ENCODE measurements around the gene ACTR8. TPM values are rescaled to one million over a fixed set of nuclear protein-coding genes. Genes with fewer than 3 reads are reported as not detected.

Gene ACTR8
- polyA plus RNA-seq, 1 donor from 2014 or later, result 21.0 TPM

DNA sequence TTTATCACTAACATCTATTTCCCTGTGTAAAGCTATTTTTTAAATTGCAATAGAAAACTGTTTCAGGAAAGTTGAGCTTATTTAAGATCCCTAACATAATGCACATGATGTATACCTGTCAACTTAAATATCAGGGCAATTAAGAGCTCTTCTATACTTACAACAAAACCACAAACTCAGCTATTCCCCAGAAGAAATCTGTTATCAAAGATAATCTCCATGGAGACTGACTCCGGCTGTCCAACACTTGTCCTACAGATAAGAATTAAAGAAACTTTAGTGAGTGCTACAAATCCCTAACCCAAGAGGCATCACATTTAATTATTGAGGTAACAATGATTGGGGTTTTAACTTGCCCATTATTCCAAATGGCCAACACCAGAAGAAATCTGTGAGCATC, 6.3 kb upstream of the ACTR8 start:
- peaks cover 25 to 32% (median 30%) of the 10 kb centered on the region in 3 donors for H3K4me1 Mint-ChIP-seq
- peaks cover 3% of the 10 kb centered on the region for H3K27me3 Mint-ChIP-seq
- peaks cover 13% of the 10 kb centered on the region for H3K36me3 Mint-ChIP-seq
- H3K9me3 Mint-ChIP-seq, result peaks cover under 1 to 4% (median 1%) of the 10 kb centered on the region in 3 donors
- H3K4me3 Mint-ChIP-seq, result peak overlapping the region in 1 of 4 donors; percentile 55
- peak overlapping the region in 2 of 3 donors; percentile 29 to 57 for H3K27ac Mint-ChIP-seq

DNA sequence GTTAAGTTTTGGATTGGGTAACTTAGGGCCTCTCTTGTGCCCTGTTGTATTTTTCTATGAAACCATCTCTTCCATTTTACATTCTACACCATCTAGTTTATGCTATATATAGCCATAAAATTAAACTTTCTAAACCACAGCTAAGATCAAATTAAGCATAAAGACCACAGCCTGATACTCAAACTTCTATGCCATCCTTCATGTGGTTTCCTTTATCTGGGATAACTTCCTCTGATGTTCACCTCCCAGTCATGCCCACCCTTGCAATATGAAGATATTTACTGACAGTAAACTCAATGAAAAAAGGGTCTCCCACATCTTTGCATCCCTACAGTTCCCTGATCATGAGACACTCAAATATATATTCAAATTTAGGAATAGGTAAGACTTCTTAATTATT, 5.5 kb upstream of the ACTR8 start:
- peak overlapping the region in 1 of 4 donors; percentile 20 for H3K4me3 Mint-ChIP-seq
- peaks cover 26 to 35% (median 35%) of the 10 kb centered on the region in 3 donors for H3K4me1 Mint-ChIP-seq
- no peaks in the 10 kb centered on the region for H3K9me3 Mint-ChIP-seq
- no peak overlapping the region for H3K27ac Mint-ChIP-seq
- H3K27me3 Mint-ChIP-seq, result peaks cover 3% of the 10 kb centered on the region
- H3K36me3 Mint-ChIP-seq, result peaks cover 13% of the 10 kb centered on the region

DNA sequence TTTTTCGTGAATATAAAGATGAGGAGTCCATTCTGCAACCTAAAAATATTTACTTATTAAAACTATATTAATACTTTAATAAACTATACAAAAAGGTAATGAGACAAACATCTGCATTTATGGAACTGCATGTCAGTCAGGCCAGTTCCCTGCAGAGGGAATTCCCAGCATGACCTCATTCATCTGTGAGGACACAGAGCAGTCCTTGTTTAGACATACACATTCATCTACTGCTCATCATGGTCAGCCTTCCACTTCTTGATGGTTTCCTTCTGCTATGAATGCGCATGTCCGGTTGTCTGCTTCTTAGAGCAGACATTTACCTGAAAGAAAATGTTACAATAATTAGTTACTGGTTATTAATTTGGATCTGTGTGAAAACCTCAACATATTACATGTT, 3.3 kb upstream of the ACTR8 start:
- H3K27ac Mint-ChIP-seq, result peak overlapping the region in 1 of 3 donors; percentile 16
- H3K4me3 Mint-ChIP-seq, result peak overlapping the region in 1 of 4 donors; percentile 31
- peaks cover 15% of the 10 kb centered on the region for H3K36me3 Mint-ChIP-seq
- H3K9me3 Mint-ChIP-seq, result no peaks in the 10 kb centered on the region
- peaks cover 27 to 35% (median 30%) of the 10 kb centered on the region in 3 donors for H3K4me1 Mint-ChIP-seq
- no peaks in the 10 kb centered on the region for H3K27me3 Mint-ChIP-seq

DNA sequence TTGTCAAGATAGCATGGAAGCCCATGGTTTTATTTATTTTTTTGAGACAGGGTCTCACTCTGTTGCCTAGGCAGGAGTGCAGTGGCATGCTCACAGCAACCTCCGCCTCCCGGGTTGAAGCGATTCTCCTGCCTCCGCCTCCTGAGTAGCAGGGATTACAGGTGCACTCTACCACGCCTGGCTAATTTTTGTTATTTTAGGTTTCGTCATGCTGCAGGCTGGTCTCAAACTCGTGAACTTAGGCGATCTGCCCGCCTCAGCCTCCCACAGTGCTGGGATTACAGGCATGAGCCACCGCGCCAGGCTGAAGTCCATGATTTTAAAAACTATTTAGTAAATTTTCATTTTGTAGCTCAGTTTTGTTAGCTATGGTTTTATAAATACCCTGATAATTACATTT, 2.7 kb upstream of the ACTR8 start:
- no peaks in the 10 kb centered on the region for H3K9me3 Mint-ChIP-seq
- H3K4me3 Mint-ChIP-seq, result no peak overlapping the region
- H3K4me1 Mint-ChIP-seq, result peaks cover 26 to 36% (median 27%) of the 10 kb centered on the region in 3 donors
- peaks cover 16% of the 10 kb centered on the region for H3K36me3 Mint-ChIP-seq
- no peaks in the 10 kb centered on the region for H3K27me3 Mint-ChIP-seq
- H3K27ac Mint-ChIP-seq, result no peak overlapping the region

GRCh38 chr3:53883008-53883407, 1.1 kb upstream of the ACTR8 start:
- Mint-ChIP-seq H3K36me3 (peaks cover 15% of the 10 kb centered on the region), H3K4me1 (peaks cover 19 to 27% (median 22%) of the 10 kb centered on the region in 3 donors), H3K27ac (peak overlapping the region in 2 of 3 donors; percentile 48 to 93), H3K4me3 (peak overlapping the region; percentile 22 to 97 (median 78)), H3K9me3 (no peaks in the 10 kb centered on the region), H3K27me3 (no peaks in the 10 kb centered on the region)

DNA sequence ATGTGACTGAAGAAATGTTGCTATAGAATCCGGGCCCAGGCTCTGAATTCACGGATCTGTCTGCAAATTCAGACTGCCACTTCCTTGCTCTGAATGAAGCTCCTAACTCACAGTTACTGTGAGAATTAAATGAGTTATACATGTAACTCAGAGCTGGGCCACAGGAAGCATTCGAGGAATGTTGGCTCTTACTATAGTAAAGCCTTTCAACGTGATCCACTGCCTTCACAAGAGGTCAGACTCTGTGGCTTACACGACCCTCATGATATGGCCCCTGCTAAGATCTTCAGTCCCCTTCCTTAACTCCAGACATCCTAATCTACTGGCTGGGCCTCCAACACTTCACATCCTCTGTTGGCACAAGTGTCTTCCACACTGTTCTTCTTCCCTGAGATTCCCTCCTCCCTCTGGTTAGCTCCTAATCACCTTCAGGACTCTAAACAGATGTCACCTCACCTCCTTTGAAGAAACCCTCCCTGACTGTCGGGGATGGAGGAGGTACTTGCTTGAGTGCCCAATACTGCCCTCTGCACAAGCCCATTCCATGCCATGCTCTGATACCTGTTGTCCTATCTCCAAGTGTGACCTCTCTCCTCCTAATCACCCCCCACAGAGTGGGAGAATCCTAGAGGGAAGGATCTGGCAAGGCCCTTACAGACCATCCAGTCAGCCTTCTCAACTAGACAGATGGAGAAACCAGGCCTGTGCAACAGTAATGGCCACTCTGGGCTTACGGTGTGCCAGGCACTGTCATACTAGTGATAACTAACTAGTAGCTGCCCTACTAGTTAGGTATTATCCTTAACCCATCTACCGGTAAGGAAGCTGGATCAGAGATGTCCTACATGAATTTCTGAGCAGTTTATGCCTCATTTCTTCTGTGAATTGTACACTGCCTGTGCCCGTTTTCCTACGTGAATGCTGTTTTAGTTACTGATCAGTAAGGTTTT, 1.3 kb downstream of the ACTR8 start:
- Mint-ChIP-seq H3K36me3 (peaks cover 16% of the 10 kb centered on the region), H3K4me3 (peak overlapping the region; percentile 93 to 100 (median 98)), H3K9me3 (no peaks in the 10 kb centered on the region), H3K27me3 (no peaks in the 10 kb centered on the region), H3K4me1 (peaks cover 19 to 23% (median 22%) of the 10 kb centered on the region in 3 donors), H3K27ac (peak overlapping the region; percentile 48 to 93 (median 73))

- Mint-ChIP-seq H3K4me1 (peaks cover 11 to 17% (median 13%) of the 10 kb centered on the region in 3 donors), H3K9me3 (no peaks in the 10 kb centered on the region), H3K27me3 (no peaks in the 10 kb centered on the region), H3K4me3 (no peak overlapping the region), H3K36me3 (peaks cover 19% of the 10 kb centered on the region), H3K27ac (no peak overlapping the region)
Observed at GRCh38 chr3:53865732-53866499, 16.0 kb downstream of the ACTR8 start.

DNA sequence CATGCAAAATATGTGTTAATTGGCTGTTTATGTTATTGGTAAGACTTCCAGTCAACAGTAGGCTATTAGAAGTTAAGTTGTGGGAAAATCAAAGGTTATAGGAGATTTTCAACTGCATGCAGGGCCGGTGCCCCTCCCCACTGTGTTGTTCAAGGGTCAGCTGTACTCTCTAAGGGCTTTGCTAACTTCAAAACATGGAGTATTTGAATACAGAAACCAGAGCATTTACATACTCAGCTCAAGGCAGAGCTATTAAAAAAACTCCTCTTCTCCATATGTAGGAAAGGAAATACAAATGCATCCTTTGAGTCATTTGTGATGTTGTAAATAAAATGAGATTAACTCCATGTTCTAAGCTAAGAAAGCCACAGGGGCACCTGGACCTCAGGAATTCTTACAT, 18.8 kb downstream of the ACTR8 start:
- H3K9me3 Mint-ChIP-seq, result no peaks in the 10 kb centered on the region
- peaks cover 13 to 19% (median 14%) of the 10 kb centered on the region in 3 donors for H3K4me1 Mint-ChIP-seq
- peak overlapping the region in 2 of 4 donors; percentile 65 to 72 for H3K4me3 Mint-ChIP-seq
- no peaks in the 10 kb centered on the region for H3K27me3 Mint-ChIP-seq
- peak overlapping the region in 2 of 3 donors; percentile 10 to 16 for H3K27ac Mint-ChIP-seq
- peaks cover 18% of the 10 kb centered on the region for H3K36me3 Mint-ChIP-seq

DNA sequence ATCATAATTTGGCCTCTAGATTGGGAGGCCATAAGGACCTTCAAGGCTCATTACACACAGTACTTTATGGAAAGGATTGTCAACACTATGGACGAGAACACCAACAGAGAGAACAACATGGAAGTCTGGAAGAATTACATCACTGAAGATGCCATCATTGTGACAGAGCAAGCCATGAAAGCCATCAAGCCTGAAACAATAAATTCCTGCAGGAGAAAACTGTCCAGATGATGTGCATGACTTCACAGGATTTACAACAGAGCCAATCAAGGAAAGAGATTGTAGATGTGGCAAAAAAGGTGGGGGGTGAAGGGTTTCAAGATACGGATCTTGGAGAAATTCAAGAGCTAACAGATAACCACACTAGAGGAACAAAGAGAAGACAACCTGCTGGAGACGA, 19.7 kb downstream of the ACTR8 start:
- Mint-ChIP-seq H3K4me1 (peaks cover 13 to 24% (median 17%) of the 10 kb centered on the region in 3 donors), H3K27ac (peak overlapping the region in 1 of 3 donors; percentile 0), H3K9me3 (no peaks in the 10 kb centered on the region), H3K27me3 (no peaks in the 10 kb centered on the region), H3K4me3 (peak overlapping the region in 1 of 4 donors; percentile 48), H3K36me3 (peaks cover 18% of the 10 kb centered on the region)

- H3K27ac Mint-ChIP-seq, result no peak overlapping the region
- peaks cover 15% of the 10 kb centered on the region for H3K36me3 Mint-ChIP-seq
- peaks cover 18 to 30% (median 20%) of the 10 kb centered on the region in 3 donors for H3K4me1 Mint-ChIP-seq
- H3K27me3 Mint-ChIP-seq, result no peaks in the 10 kb centered on the region
- no peaks in the 10 kb centered on the region for H3K9me3 Mint-ChIP-seq
- no peak overlapping the region for H3K4me3 Mint-ChIP-seq
Observed at GRCh38 chr3:53860196-53860595, 21.8 kb downstream of the ACTR8 start.

DNA sequence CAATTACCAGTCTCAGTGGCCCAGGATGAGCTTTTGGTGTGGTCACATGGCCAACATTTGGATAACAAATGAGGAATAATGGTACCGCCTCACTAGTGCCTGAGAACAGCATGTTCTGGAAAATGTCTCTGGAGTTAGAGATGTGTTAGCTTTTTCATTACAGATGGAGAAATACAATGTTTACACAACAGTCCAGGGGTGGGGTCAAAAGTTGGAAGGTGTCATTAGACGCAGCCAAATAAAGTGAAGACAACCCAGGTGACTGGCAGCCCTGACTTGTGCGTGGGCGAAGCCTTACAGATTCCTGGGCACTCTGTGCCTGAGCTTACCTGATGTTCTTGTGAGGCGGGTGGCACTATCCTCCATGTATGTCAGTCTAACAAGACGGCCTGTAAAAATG, 22.8 kb downstream of the ACTR8 start:
- Mint-ChIP-seq H3K4me1 (peaks cover 17 to 22% (median 18%) of the 10 kb centered on the region in 3 donors), H3K36me3 (peaks cover 9% of the 10 kb centered on the region), H3K27me3 (no peaks in the 10 kb centered on the region), H3K4me3 (no peak overlapping the region), H3K27ac (no peak overlapping the region), H3K9me3 (no peaks in the 10 kb centered on the region)

DNA sequence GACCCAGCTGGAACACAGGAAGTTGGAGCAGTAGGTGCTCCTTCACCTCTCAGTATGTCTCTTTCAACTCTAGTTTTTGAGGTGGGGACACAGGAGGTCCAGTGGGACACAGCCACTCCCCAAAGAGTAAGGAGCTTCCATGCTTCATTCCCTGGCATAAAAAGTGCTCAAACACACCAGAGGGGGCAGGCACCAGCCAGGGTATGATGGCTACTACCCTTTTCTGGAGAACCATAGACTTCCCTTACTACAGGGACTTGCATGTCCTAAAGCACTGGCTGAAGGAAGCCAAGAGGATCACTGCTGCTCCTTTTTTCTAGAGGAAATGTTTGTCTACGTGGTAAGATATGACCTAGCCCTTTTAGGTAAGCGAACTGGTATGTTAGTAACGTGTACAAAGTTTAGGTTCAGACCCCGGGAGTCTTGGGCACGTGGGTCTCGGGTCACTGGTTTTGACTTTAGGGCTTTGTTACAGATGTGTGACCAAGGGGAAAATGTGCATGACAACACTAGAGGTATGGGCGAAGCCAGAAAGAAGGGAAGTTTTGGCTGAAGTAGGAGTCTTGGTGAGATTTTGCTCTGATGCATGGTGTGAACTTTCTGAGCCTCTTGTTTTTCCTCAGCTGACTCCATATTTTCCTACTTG, 23.7 kb downstream of the ACTR8 start:
- peaks cover 9% of the 10 kb centered on the region for H3K36me3 Mint-ChIP-seq
- peaks cover 14 to 16% (median 15%) of the 10 kb centered on the region in 3 donors for H3K4me1 Mint-ChIP-seq
- no peaks in the 10 kb centered on the region for H3K27me3 Mint-ChIP-seq
- H3K4me3 Mint-ChIP-seq, result peak overlapping the region in 1 of 4 donors; percentile 54
- no peaks in the 10 kb centered on the region for H3K9me3 Mint-ChIP-seq
- peak overlapping the region in 1 of 3 donors; percentile 25 for H3K27ac Mint-ChIP-seq

GRCh38 chr3:53856964-53857363, 25.0 kb downstream of the ACTR8 start:
- Mint-ChIP-seq H3K9me3 (no peaks in the 10 kb centered on the region), H3K4me1 (peaks cover 4 to 13% (median 9%) of the 10 kb centered on the region in 3 donors), H3K27ac (no peak overlapping the region), H3K36me3 (peaks cover 6% of the 10 kb centered on the region), H3K27me3 (no peaks in the 10 kb centered on the region), H3K4me3 (peak overlapping the region in 1 of 4 donors; percentile 75)

DNA sequence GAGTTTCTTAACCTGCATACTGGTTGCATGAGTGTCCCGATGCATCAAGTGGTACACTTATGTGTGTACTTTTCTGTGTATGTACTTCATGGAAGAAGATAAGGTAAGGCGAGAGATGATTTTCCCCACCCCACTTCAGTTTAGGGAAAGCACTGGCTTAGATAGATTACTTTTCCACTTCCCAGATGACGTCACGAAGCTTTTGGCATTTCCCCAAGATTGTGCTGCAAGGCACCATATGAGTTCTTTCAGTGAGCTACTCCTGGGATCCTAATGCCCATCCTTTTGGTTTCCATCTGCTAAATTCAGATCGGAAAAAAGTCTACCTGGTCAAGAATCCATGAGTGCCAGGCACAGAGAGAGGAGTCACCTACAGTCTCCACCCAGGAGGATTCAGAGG, 31.1 kb downstream of the ACTR8 start:
- Mint-ChIP-seq H3K4me3 (no peak overlapping the region), H3K4me1 (peaks cover 0 to 2% (median 0%) of the 10 kb centered on the region in 3 donors), H3K36me3 (no peaks in the 10 kb centered on the region), H3K27ac (no peak overlapping the region), H3K27me3 (peaks cover 11% of the 10 kb centered on the region), H3K9me3 (no peaks in the 10 kb centered on the region)
